A673 (cell line): ENCODE results near the gene SLC39A6. TPM values are rescaled to one million over a fixed set of nuclear protein-coding genes. Genes with fewer than 3 reads are reported as not detected.
"Not testable (repeated sequence)": the region's sequence is repeated elsewhere in the genome, so short reads cannot be mapped to it uniquely, and the experiment has no call there.

Source experiments
- BruUV-seq: library from RNA; stranded (reverse); fragments of 400-500 nt; replicated peaks from 2 replicates; lab custom pipeline; 2021; lab: Mats Ljungman, UMichigan
- CTCF ChIA-PET: fragments of 300-600 bp; sonication (Branson Sonifier 250); formaldehyde crosslinking; loops from one replicate; lab custom pipeline; 2022; ENCODE audit warnings: antibody characterized with exemption; lab: Charles Lee
- POLR2A ChIA-PET: fragments of 300-600 bp; sonication (Branson Sonifier 250); formaldehyde crosslinking; loops from one replicate; lab custom pipeline; 2022; ENCODE audit warnings: antibody characterized with exemption; ENCODE audit not compliant: low non-redundant PET; lab: Charles Lee
- DNase-seq: peaks from one replicate; pipeline ENCODE4 v3.0.0-alpha.2; 2015; ENCODE audit warnings: low spot score
- H3K27ac ChIP-seq: fragments of 200-600 bp; sonication (generic); 2 replicates; pipeline ENCODE4 v1.5.1; 2016; ENCODE audit warnings: mixed run types, low read depth, mild to moderate bottlenecking, mixed read lengths, antibody characterized with exemption, low read length; ENCODE audit not compliant: poor library complexity, severe bottlenecking
- H3K27me3 ChIP-seq: fragments of 200-600 bp; sonication (generic); replicated peaks from 2 replicates; pipeline ENCODE4 v1.6.1; 2017; ENCODE audit warnings: mixed run types, low read depth, mild to moderate bottlenecking, mixed read lengths, antibody characterized with exemption, low read length; ENCODE audit not compliant: insufficient read depth, poor library complexity
- H3K36me3 ChIP-seq: fragments of 200-600 bp; sonication (generic); 2 replicates; pipeline ENCODE4 v1.6.1; 2016; ENCODE audit warnings: mixed run types, mild to moderate bottlenecking, mixed read lengths, antibody characterized with exemption, low read length; ENCODE audit not compliant: insufficient read depth, poor library complexity, severe bottlenecking
- H3K4me1 ChIP-seq: fragments of 200-600 bp; sonication (generic); 2 replicates; pipeline ENCODE4 v1.6.1; 2017; ENCODE audit warnings: mixed run types, mild to moderate bottlenecking, mixed read lengths, antibody characterized with exemption, low read length; ENCODE audit not compliant: insufficient read depth, poor library complexity, severe bottlenecking
- H3K4me3 ChIP-seq: fragments of 200-600 bp; sonication (generic); 2 replicates; pipeline ENCODE4 v1.5.1; 2016; ENCODE audit warnings: low read depth, mixed run types, mild to moderate bottlenecking, mixed read lengths, low read length; ENCODE audit not compliant: poor library complexity, severe bottlenecking
- H3K9me3 ChIP-seq: fragments of 200-600 bp; sonication (generic); 2 replicates; pipeline ENCODE4 v1.6.1; 2016; ENCODE audit warnings: mixed run types, low read depth, mild to moderate bottlenecking, mixed read lengths, antibody characterized with exemption, low read length; ENCODE audit not compliant: poor library complexity, severe bottlenecking
- CTCF ChIP-seq: fragments of 300-800, 200-600 bp; sonication (generic); conservative IDR thresholded peaks from 2 replicates; pipeline ENCODE4 v1.5.1; 2017; ENCODE audit warnings: low read depth, mild to moderate bottlenecking, antibody characterized with exemption, low read length, moderate library complexity, mixed read lengths
- EZH2 ChIP-seq: fragments of 200-600 bp; sonication (generic); IDR thresholded peaks from 2 replicates; pipeline ENCODE4 v1.6.1; 2017; ENCODE audit warnings: borderline replicate concordance, low read depth, mild to moderate bottlenecking, mixed read lengths, antibody characterized with exemption, low read length; ENCODE audit not compliant: poor library complexity, severe bottlenecking
- intact Hi-C: fragments of 100-400 bp; cut with micrococcal nuclease; formaldehyde crosslinking; loops from one replicate; pipeline ENCODE4 v1.10.0; 2022; ENCODE audit not compliant: unreplicated experiment
- total RNA-seq: library from RNA; stranded (reverse); gene quantifications from 2 replicates; pipeline ENCODE4 v1.2.3, GENCODE V29; 2021

SLC39A6 gene
- total RNA-seq, 1 experiment from 2014 or later: 70.7 TPM

GRCh38 chr18:36120297-36120696 is 8.8 kb downstream of the SLC39A6 start:
- no peak for DNase-seq
- Histone ChIP-seq H3K27ac (no peak overlapping the region), H3K27me3 (no peaks in the 10 kb centered on the region), H3K9me3 (no peaks in the 10 kb centered on the region), H3K36me3 (peaks cover 57% of the 10 kb centered on the region), H3K4me1 (no peaks in the 10 kb centered on the region), H3K4me3 (no peak overlapping the region)
- ChIA-PET CTCF (no interaction called here), POLR2A (no interaction called here)
- intact Hi-C loops: no loop called here
- TF ChIP-seq CTCF: no peak
- no peak for TF ChIP-seq EZH2
- no TSS peak for BruUV-seq

GRCh38 chr18:36116771-36117170 is 12.4 kb downstream of the SLC39A6 start:
- peaks cover 55% of the 10 kb centered on the region for H3K36me3 ChIP-seq
- H3K27me3 ChIP-seq, DNase-seq, H3K4me1 ChIP-seq, H3K4me3 ChIP-seq, BruUV-seq, intact Hi-C loops, H3K27ac ChIP-seq, POLR2A ChIA-PET, H3K9me3 ChIP-seq, CTCF ChIA-PET: not testable (repeated sequence)

GRCh38 chr18:36114738-36115137 is 14.4 kb downstream of the SLC39A6 start:
- no TSS peak for BruUV-seq
- no peaks in the 10 kb centered on the region for H3K9me3 ChIP-seq
- no peak overlapping the region for H3K27ac ChIP-seq
- no peaks in the 10 kb centered on the region for H3K4me1 ChIP-seq
- H3K4me3 ChIP-seq: no peak overlapping the region
- H3K27me3 ChIP-seq: no peaks in the 10 kb centered on the region
- ChIA-PET POLR2A (no interaction called here), CTCF (no interaction called here)
- no peak for DNase-seq
- TF ChIP-seq EZH2 (no peak), CTCF (no peak)
- peaks cover 53% of the 10 kb centered on the region for H3K36me3 ChIP-seq
- intact Hi-C loops: no loop called here

- CTCF ChIA-PET: no interaction called here
- H3K27me3 ChIP-seq: no peaks in the 10 kb centered on the region
- POLR2A ChIA-PET: no interaction called here
- H3K36me3 ChIP-seq: peaks cover 57% of the 10 kb centered on the region
- H3K4me1 ChIP-seq: no peaks in the 10 kb centered on the region
- H3K4me3 ChIP-seq: no peak overlapping the region
- no TSS peak for BruUV-seq
- DNase-seq: no peak
- H3K27ac ChIP-seq: no peak overlapping the region
- no peaks in the 10 kb centered on the region for H3K9me3 ChIP-seq
- TF ChIP-seq EZH2 (no peak), CTCF (no peak)
- intact Hi-C loops: no loop called here
Observed at GRCh38 chr18:36114251-36114650, 14.9 kb downstream of the SLC39A6 start.
